Mononuclear cell (primary cell): ENCODE measurements around the gene HNRNPLL. TPM values are rescaled to one million over a fixed set of nuclear protein-coding genes. Genes with fewer than 3 reads are reported as not detected.
"Not testable (repeated sequence)": the region's sequence is repeated elsewhere in the genome, so short reads cannot be mapped to it uniquely, and the experiment has no call there.

ENCODE experiments used
- H3K27me3 ChIP-seq: 2 replicates; pipeline ENCODE4 v1.6.0; 2011; ENCODE audit warnings: low read length, control low read depth; ENCODE audit not compliant: insufficient read depth
- H3K4me1 ChIP-seq: 2 replicates; pipeline ENCODE4 v1.5.1; 2011; ENCODE audit warnings: mild to moderate bottlenecking, low read length, control low read depth; ENCODE audit not compliant: insufficient read depth
- H3K4me3 ChIP-seq: 2 replicates; pipeline ENCODE4 v1.5.1; 2011; ENCODE audit warnings: mild to moderate bottlenecking, low read length, moderate library complexity
- H3K9me3 ChIP-seq: 2 replicates; pipeline ENCODE4 v1.5.1; 2011; ENCODE audit warnings: low read depth, mild to moderate bottlenecking, control low read depth, low read length
- total RNA-seq: library from RNA; depleted of rRNA; stranded (reverse); fragments of >200 nt; gene quantifications from one replicate; pipeline ENCODE4 v1.2.3, GENCODE V29; 2012

The HNRNPLL gene
- total RNA-seq, 1 donor, result 34.8 TPM

DNA sequence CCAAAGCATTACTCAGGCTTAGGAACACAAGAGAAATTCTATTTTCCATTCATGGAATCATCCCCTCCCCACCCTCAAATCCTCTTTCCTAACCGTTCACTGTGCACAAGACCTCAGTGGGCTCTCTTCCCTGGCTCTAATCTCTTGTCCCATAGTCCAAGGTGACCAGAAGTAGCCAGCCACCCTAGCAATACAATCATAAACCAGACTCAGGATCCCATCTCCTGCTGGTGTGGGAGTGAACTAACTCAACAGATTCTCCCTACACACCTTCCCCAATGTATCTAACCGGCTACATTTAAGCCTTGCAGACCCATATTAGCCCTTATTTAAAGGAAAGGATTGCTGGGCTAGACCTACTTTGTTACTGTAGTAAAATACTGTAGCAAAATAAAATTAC lies 45.5 kb downstream of the HNRNPLL start:
- Histone ChIP-seq H3K4me3 (no peak overlapping the region), H3K4me1 (peaks cover 8% of the 10 kb centered on the region), H3K9me3 (no peaks in the 10 kb centered on the region), H3K27me3 (no peaks in the 10 kb centered on the region)

GRCh38 chr2:38556006-38556801 lies 46.5 kb downstream of the HNRNPLL start:
- H3K4me1 ChIP-seq, result peaks cover 8% of the 10 kb centered on the region
- no peak overlapping the region for H3K4me3 ChIP-seq

GRCh38 chr2:38554973-38555595 lies 47.6 kb downstream of the HNRNPLL start:
- H3K4me1 ChIP-seq, result peaks cover 8% of the 10 kb centered on the region
- H3K27me3 ChIP-seq, result no peaks in the 10 kb centered on the region
- H3K9me3 ChIP-seq, result no peaks in the 10 kb centered on the region
- H3K4me3 ChIP-seq, result no peak overlapping the region

More at GRCh38 chr2:38556006-38556801, 46.5 kb downstream of the HNRNPLL start:
- H3K9me3 ChIP-seq, result no peaks in the 10 kb centered on the region
- no peaks in the 10 kb centered on the region for H3K27me3 ChIP-seq

- peaks cover 8% of the 10 kb centered on the region for H3K4me1 ChIP-seq
- H3K4me3 ChIP-seq, result no peak overlapping the region
- H3K27me3 ChIP-seq, result no peaks in the 10 kb centered on the region
- no peaks in the 10 kb centered on the region for H3K9me3 ChIP-seq
These were observed 49.2 kb downstream of the HNRNPLL start for GRCh38 chr2:38553554-38553953.

DNA sequence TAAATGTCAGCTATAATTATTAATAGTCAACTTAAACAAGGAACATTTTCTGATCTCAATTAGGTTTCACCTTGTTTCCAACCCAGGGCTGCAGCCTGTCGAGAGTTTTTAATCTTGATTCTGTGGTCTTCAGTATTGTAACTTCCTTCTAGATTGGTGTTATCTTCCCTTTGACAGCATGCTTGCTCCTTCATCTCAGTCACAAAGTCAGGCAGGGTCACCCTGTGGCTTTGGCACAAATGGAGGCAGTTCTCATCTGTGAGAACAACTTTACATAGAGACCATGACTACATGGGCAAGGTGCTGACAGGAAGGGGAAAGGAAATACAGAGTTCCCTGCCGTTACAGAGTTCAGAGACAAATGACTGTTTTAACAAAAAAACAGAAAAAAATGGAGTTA lies 50.5 kb downstream of the HNRNPLL start:
- H3K4me3 ChIP-seq, result no peak overlapping the region
- H3K27me3 ChIP-seq, result no peaks in the 10 kb centered on the region
- H3K4me1 ChIP-seq, result peaks cover 8% of the 10 kb centered on the region
- no peaks in the 10 kb centered on the region for H3K9me3 ChIP-seq

DNA sequence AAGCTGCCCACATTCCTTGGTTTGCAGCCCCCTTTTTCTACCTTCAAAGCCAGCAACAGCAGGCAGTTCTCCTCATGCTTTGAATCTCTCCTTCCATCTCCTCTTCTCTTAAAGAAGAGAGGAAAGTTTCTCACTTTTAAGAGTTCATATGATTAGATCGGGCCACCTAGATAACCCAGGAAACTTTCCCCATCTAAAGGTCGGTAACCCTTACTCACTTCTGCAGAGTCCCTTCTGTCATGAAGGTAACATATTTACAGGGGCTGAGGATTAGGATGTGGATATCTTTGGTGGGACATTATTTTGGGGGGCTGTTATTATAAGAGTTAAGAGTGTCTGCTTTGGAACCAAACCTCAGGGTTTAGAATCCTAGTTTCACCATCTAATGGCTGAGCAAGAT lies 51.0 kb downstream of the HNRNPLL start:
- Histone ChIP-seq H3K4me1 (peaks cover 8% of the 10 kb centered on the region), H3K4me3 (no peak overlapping the region), H3K27me3 (no peaks in the 10 kb centered on the region), H3K9me3 (no peaks in the 10 kb centered on the region)

- no peak overlapping the region for H3K4me3 ChIP-seq
- H3K4me1 ChIP-seq, result peaks cover 5% of the 10 kb centered on the region
- no peaks in the 10 kb centered on the region for H3K9me3 ChIP-seq
- no peaks in the 10 kb centered on the region for H3K27me3 ChIP-seq
These were observed 51.6 kb downstream of the HNRNPLL start for GRCh38 chr2:38551171-38551570.

GRCh38 chr2:38549851-38550250 lies 52.9 kb downstream of the HNRNPLL start:
- H3K4me3 ChIP-seq, result no peak overlapping the region
- H3K4me1 ChIP-seq, result no peaks in the 10 kb centered on the region
- no peaks in the 10 kb centered on the region for H3K9me3 ChIP-seq

GRCh38 chr2:38549071-38549704 lies 53.5 kb downstream of the HNRNPLL start:
- Histone ChIP-seq H3K4me1 (no peaks in the 10 kb centered on the region), H3K4me3 (no peak overlapping the region), H3K27me3 (no peaks in the 10 kb centered on the region)

More at GRCh38 chr2:38549851-38550250, 52.9 kb downstream of the HNRNPLL start:
- H3K27me3 ChIP-seq, result no peaks in the 10 kb centered on the region

GRCh38 chr2:38547791-38548190 lies 54.9 kb downstream of the HNRNPLL start:
- H3K4me3 ChIP-seq, result no peak overlapping the region
- H3K9me3 ChIP-seq, result no peaks in the 10 kb centered on the region
- no peaks in the 10 kb centered on the region for H3K27me3 ChIP-seq
- peaks cover 9% of the 10 kb centered on the region for H3K4me1 ChIP-seq

More at GRCh38 chr2:38549071-38549704, 53.5 kb downstream of the HNRNPLL start:
- no peaks in the 10 kb centered on the region for H3K9me3 ChIP-seq

DNA sequence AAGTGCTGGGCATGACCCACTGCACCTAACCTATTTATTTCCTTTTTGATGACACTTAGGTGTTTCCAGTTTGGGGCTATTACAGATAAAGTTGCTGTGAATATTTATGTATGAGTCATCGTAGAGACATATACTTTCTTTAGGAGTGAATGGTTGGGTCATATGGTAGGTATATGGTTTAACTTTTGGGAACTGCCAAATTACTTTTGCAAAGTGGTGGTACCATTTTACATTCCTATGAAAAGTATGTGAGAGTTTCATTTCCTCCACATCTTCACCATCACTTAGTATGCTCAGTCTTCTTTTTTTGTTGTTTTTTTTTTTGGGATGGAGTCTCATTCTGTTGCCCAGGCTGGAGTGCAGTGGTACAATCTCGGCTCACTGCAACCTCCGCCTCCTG lies 56.1 kb downstream of the HNRNPLL start:
- no peaks in the 10 kb centered on the region for H3K9me3 ChIP-seq
- no peak overlapping the region for H3K4me3 ChIP-seq

DNA sequence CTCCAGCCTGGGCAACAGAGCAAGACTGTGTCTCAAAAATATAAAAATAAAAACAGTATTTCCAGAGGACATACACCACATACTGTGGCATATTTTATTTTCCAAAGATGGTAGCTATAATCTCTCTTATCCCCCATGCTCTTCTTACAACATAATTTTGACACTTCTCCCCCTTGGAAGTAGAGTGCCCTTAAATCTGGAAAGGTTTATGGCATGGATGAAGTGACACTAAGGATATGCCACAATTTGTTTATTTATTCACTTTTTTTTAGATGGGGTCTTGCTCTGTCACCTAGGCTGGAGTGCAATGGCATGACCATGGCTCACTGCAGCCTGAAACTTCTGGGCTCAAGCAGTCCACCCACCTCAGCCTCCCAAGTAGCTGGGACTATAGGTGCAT lies 56.7 kb downstream of the HNRNPLL start:
- Histone ChIP-seq H3K4me1 (peaks cover 12% of the 10 kb centered on the region), H3K9me3 (no peaks in the 10 kb centered on the region), H3K27me3 (peaks cover 2% of the 10 kb centered on the region), H3K4me3 (no peak overlapping the region)

More for the DNA sequence above, 56.1 kb downstream of the HNRNPLL start:
- H3K27me3 ChIP-seq, result peaks cover 2% of the 10 kb centered on the region
- H3K4me1 ChIP-seq, result peaks cover 12% of the 10 kb centered on the region

GRCh38 chr2:38542248-38542631 lies 60.5 kb downstream of the HNRNPLL start:
- not testable (repeated sequence) for H3K9me3 ChIP-seq, H3K27me3 ChIP-seq, H3K4me3 ChIP-seq
- peaks cover 12% of the 10 kb centered on the region for H3K4me1 ChIP-seq

DNA sequence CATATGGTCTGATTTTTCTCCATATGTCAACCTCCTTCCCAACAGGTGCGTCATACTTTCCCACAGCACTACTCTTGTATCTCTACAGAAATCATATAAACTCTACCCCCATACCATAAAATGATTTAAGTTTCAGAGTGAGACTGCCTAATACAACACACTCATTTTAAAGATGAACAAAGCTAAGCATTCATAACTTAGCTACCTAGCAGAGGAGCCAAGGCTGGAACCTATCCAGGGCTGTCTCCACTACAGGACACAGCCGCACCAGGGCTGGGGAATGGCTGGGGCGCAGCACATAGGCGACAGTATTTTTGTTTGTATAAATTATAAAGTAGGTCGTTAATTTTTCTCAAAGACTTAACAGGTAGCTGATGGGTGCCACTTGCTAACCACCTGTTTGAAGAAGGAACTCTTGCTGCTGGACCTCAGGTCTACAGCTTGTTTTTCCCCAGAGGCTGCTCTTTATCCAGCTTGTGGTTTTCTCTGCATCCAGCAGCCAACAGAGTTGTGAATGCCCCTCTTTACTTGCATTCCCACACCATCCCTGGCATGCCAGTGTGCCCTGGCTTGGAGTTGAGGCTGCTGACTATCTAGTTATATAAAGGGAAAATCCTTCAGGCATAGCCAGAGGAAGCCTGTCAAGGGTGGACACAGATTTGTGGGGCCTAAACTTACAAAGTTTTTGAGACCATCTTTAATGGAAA lies 62.0 kb downstream of the HNRNPLL start:
- peaks cover 2% of the 10 kb centered on the region for H3K27me3 ChIP-seq
- H3K4me3 ChIP-seq, result no peak overlapping the region
- peaks cover 21% of the 10 kb centered on the region for H3K4me1 ChIP-seq
- H3K9me3 ChIP-seq, result no peaks in the 10 kb centered on the region

DNA sequence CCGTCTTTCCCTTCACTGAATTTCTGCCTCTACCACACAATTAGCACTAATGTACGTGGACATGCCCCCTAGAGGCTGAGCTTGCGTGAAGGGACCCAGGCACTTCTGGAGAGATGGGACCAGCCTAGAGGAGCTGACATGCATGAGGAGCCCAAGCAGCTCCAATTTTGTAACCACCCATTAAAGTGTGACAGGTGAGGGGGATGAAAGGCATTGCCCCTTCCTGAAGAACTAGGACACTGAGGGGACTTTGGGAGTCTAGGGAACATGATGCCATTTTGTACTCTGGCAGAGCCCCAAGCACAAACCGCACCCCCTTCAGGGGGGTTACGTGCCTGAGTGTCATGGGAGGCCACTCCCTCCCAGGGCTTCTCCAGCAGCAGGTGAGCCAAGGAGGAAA lies 63.6 kb downstream of the HNRNPLL start:
- Histone ChIP-seq H3K9me3 (no peaks in the 10 kb centered on the region), H3K4me3 (no peak overlapping the region), H3K27me3 (peaks cover 2% of the 10 kb centered on the region), H3K4me1 (peaks cover 25% of the 10 kb centered on the region)
